Activated naive CD4-positive, alpha-beta T cell treated with anti-CD3 and anti-CD28 coated beads for 36 hours (primary cell): ENCODE measurements around the gene TANC2. TPM values are rescaled to one million over a fixed set of nuclear protein-coding genes. Genes with fewer than 3 reads are reported as not detected.

Source experiments
- CTCF ChIA-PET: fragments of 350-600 bp; sonication (Branson Sonifier 250); formaldehyde crosslinking; loops from one replicate; lab custom pipeline; 2021; ENCODE audit warnings: antibody characterized with exemption; lab: Charles Lee
- DNase-seq: peaks from one replicate; pipeline ENCODE4 v3.0.0-alpha.2; 2020
- H3K27ac Mint-ChIP-seq: one replicate; pipeline ENCODE4 v1.8.0; 2021; ENCODE audit warnings: mild to moderate bottlenecking, mixed read lengths
- H3K27me3 Mint-ChIP-seq: one replicate; pipeline ENCODE4 v1.8.0; 2021; ENCODE audit warnings: low read depth, mixed read lengths
- H3K36me3 Mint-ChIP-seq: one replicate; pipeline ENCODE4 v1.8.0; 2021; ENCODE audit warnings: low read depth, mixed read lengths
- H3K4me1 Mint-ChIP-seq: one replicate; pipeline ENCODE4 v1.8.0; 2021; ENCODE audit warnings: low read depth, mixed read lengths
- H3K4me3 Mint-ChIP-seq: one replicate; pipeline ENCODE4 v1.8.0; 2021; ENCODE audit warnings: mild to moderate bottlenecking, moderate library complexity, mixed read lengths
- H3K9me3 Mint-ChIP-seq: one replicate; pipeline ENCODE4 v1.8.0; 2021; ENCODE audit warnings: mixed read lengths
- intact Hi-C: fragments of 100-400 bp; cut with micrococcal nuclease; formaldehyde crosslinking; loops from one replicate; pipeline ENCODE4 v1.15.1; 2023
- total RNA-seq, 2 experiments: library from RNA; stranded (reverse); gene quantifications; one replicate each; pipeline ENCODE4 v1.2.3, GENCODE V29; 2021

The TANC2 gene
- 1 to 10 TPM; 4.3 to 5.7 TPM for total RNA-seq

- H3K4me3 Mint-ChIP-seq = peak within 1 kb of the TSS; percentile 82
- H3K9me3 Mint-ChIP-seq = no peaks in the 10 kb centered on the region
- peaks cover 13% of the 10 kb centered on the region for H3K27me3 Mint-ChIP-seq
- intact Hi-C loops = loop anchor here (2.0 to 10.0 kb wide), 5 partner anchors 74 to 806 kb away; partner anchors contain the start of genes CCDC47, DDX42 and TLK2
- peak; percentile 78 for DNase-seq
- CTCF ChIA-PET = interaction anchor here (0.9 kb wide), 1 partner anchor 441 kb away, joined by 3 read pairs; no protein-coding TSS in a partner anchor
- peak within 1 kb of the TSS; percentile 81 for H3K27ac Mint-ChIP-seq
- H3K36me3 Mint-ChIP-seq = no peaks in the 10 kb centered on the region
- H3K4me1 Mint-ChIP-seq = peaks cover 22% of the 10 kb centered on the region
Measured at GRCh38 chr17:62965686-62966425, at the start of gene TANC2. Gene TANC2 (plus strand): TSS chr17:62966235. CDS start chr17:63009560, 43,325 bp downstream.

GRCh38 chr17:62916684-62917571, 49.1 kb upstream of the TANC2 start:
- CTCF ChIA-PET = no interaction called here

GRCh38 chr17:62919388-62919787, 46.6 kb upstream of the TANC2 start:
- intact Hi-C loops = no loop called here
- no peaks in the 10 kb centered on the region for H3K36me3 Mint-ChIP-seq
- peaks cover 2% of the 10 kb centered on the region for H3K27me3 Mint-ChIP-seq
- DNase-seq = no peak
- CTCF ChIA-PET = interaction anchor here (0.7 kb wide), 1 partner anchor 130 kb away, joined by 3 read pairs; no protein-coding TSS in a partner anchor
- H3K4me3 Mint-ChIP-seq = no peak overlapping the region
- H3K9me3 Mint-ChIP-seq = no peaks in the 10 kb centered on the region
- H3K27ac Mint-ChIP-seq = no peak overlapping the region
- H3K4me1 Mint-ChIP-seq = no peaks in the 10 kb centered on the region

More at GRCh38 chr17:62916684-62917571, 49.1 kb upstream of the TANC2 start:
- Mint-ChIP-seq H3K36me3 (no peaks in the 10 kb centered on the region), H3K9me3 (peaks cover 3% of the 10 kb centered on the region), H3K4me3 (no peak overlapping the region), H3K4me1 (no peaks in the 10 kb centered on the region), H3K27me3 (peaks cover 2% of the 10 kb centered on the region), H3K27ac (no peak overlapping the region)
- intact Hi-C loops = no loop called here
- no peak for DNase-seq

GRCh38 chr17:62920300-62920699, 45.7 kb upstream of the TANC2 start:
- DNase-seq = no peak
- Mint-ChIP-seq H3K36me3 (no peaks in the 10 kb centered on the region), H3K4me3 (no peak overlapping the region), H3K27ac (no peak overlapping the region), H3K9me3 (no peaks in the 10 kb centered on the region), H3K27me3 (peaks cover 2% of the 10 kb centered on the region), H3K4me1 (no peaks in the 10 kb centered on the region)
- intact Hi-C loops = no loop called here
- CTCF ChIA-PET = no interaction called here

GRCh38 chr17:62921817-62922216, 44.2 kb upstream of the TANC2 start:
- no peaks in the 10 kb centered on the region for H3K36me3 Mint-ChIP-seq
- no peaks in the 10 kb centered on the region for H3K9me3 Mint-ChIP-seq
- no peaks in the 10 kb centered on the region for H3K4me1 Mint-ChIP-seq
- no peak overlapping the region for H3K27ac Mint-ChIP-seq
- DNase-seq = no peak
- H3K4me3 Mint-ChIP-seq = no peak overlapping the region
- H3K27me3 Mint-ChIP-seq = peaks cover 2% of the 10 kb centered on the region
- CTCF ChIA-PET = no interaction called here
- intact Hi-C loops = no loop called here

- Mint-ChIP-seq H3K4me3 (no peak overlapping the region), H3K9me3 (no peaks in the 10 kb centered on the region), H3K27me3 (peaks cover 4% of the 10 kb centered on the region), H3K27ac (no peak overlapping the region), H3K36me3 (no peaks in the 10 kb centered on the region), H3K4me1 (no peaks in the 10 kb centered on the region)
- DNase-seq = no peak
- CTCF ChIA-PET = no interaction called here
- intact Hi-C loops = no loop called here
Measured at GRCh38 chr17:62923258-62924150, 42.5 kb upstream of the TANC2 start.

GRCh38 chr17:62925267-62925836, 40.7 kb upstream of the TANC2 start:
- intact Hi-C loops = no loop called here
- no peaks in the 10 kb centered on the region for H3K9me3 Mint-ChIP-seq
- no peak overlapping the region for H3K27ac Mint-ChIP-seq
- no peaks in the 10 kb centered on the region for H3K36me3 Mint-ChIP-seq
- no peak overlapping the region for H3K4me3 Mint-ChIP-seq
- DNase-seq = no peak
- CTCF ChIA-PET = no interaction called here
- H3K27me3 Mint-ChIP-seq = peaks cover 8% of the 10 kb centered on the region
- H3K4me1 Mint-ChIP-seq = no peaks in the 10 kb centered on the region

- intact Hi-C loops = no loop called here
- H3K9me3 Mint-ChIP-seq = no peaks in the 10 kb centered on the region
- H3K36me3 Mint-ChIP-seq = no peaks in the 10 kb centered on the region
- no peak overlapping the region for H3K4me3 Mint-ChIP-seq
- no peaks in the 10 kb centered on the region for H3K4me1 Mint-ChIP-seq
- CTCF ChIA-PET = no interaction called here
- H3K27ac Mint-ChIP-seq = no peak overlapping the region
- peaks cover 10% of the 10 kb centered on the region for H3K27me3 Mint-ChIP-seq
- no peak for DNase-seq
Measured at GRCh38 chr17:62927083-62927482, 39.0 kb upstream of the TANC2 start.

GRCh38 chr17:62929320-62929719, 36.7 kb upstream of the TANC2 start:
- Mint-ChIP-seq H3K27ac (no peak overlapping the region), H3K4me3 (no peak overlapping the region), H3K4me1 (no peaks in the 10 kb centered on the region), H3K27me3 (peaks cover 21% of the 10 kb centered on the region), H3K36me3 (no peaks in the 10 kb centered on the region), H3K9me3 (no peaks in the 10 kb centered on the region)
- CTCF ChIA-PET = no interaction called here
- intact Hi-C loops = no loop called here
- no peak for DNase-seq

- no peak for DNase-seq
- H3K4me3 Mint-ChIP-seq = no peak overlapping the region
- CTCF ChIA-PET = no interaction called here
- H3K36me3 Mint-ChIP-seq = no peaks in the 10 kb centered on the region
- no peaks in the 10 kb centered on the region for H3K9me3 Mint-ChIP-seq
- H3K4me1 Mint-ChIP-seq = no peaks in the 10 kb centered on the region
- intact Hi-C loops = no loop called here
- no peak overlapping the region for H3K27ac Mint-ChIP-seq
- peaks cover 27% of the 10 kb centered on the region for H3K27me3 Mint-ChIP-seq
Measured at GRCh38 chr17:62931101-62931500, 34.9 kb upstream of the TANC2 start.

GRCh38 chr17:62933501-62934385, 32.3 kb upstream of the TANC2 start:
- CTCF ChIA-PET = interaction anchor here (0.7 kb wide), 1 partner anchor 1027 kb away, joined by 3 read pairs; no protein-coding TSS in a partner anchor
- H3K27me3 Mint-ChIP-seq = peaks cover 35% of the 10 kb centered on the region

More at GRCh38 chr17:62933501-62934385, 32.3 kb upstream of the TANC2 start:
- H3K4me1 Mint-ChIP-seq = no peaks in the 10 kb centered on the region
- intact Hi-C loops = no loop called here
- H3K4me3 Mint-ChIP-seq = no peak overlapping the region
- no peaks in the 10 kb centered on the region for H3K36me3 Mint-ChIP-seq
- no peak for DNase-seq
- no peaks in the 10 kb centered on the region for H3K9me3 Mint-ChIP-seq
- H3K27ac Mint-ChIP-seq = no peak overlapping the region
